Spinal cord (tissue), 10 donors: Measurements from ENCODE around the gene CDHR3. TPM values are rescaled to one million over a fixed set of nuclear protein-coding genes. Genes with fewer than 3 reads are reported as not detected.
A peak's percentile ranks its signal among the peaks of the same experiment; 100 is the strongest.

Experiments used
- DNase-seq, 6 donors: peaks; one replicate each; pipeline versions ENCODE4 v3.0.0 to v3.0.0-alpha.2; 2013 to 2015; ENCODE audit warnings: low spot score in 6 of 6, low read depth in 4 of 6
- H3K27ac ChIP-seq: one replicate; pipeline ENCODE4 v1.5.1; 2013; ENCODE audit warnings: low read depth, low read length, control low read depth
- H3K27me3 ChIP-seq: one replicate; pipeline ENCODE4 v1.6.1; 2013; ENCODE audit warnings: low read length; ENCODE audit not compliant: control insufficient read depth, insufficient read depth
- H3K36me3 ChIP-seq: one replicate; pipeline ENCODE4 v1.6.1; 2013; ENCODE audit warnings: low read length; ENCODE audit not compliant: control insufficient read depth, insufficient read depth
- H3K4me1 ChIP-seq: one replicate; pipeline ENCODE4 v1.6.1; 2013; ENCODE audit warnings: low read length; ENCODE audit not compliant: control insufficient read depth, insufficient read depth
- H3K4me3 ChIP-seq: one replicate; pipeline ENCODE4 v1.5.1; 2013; ENCODE audit warnings: low read depth, low read length, control low read depth
- H3K9me3 ChIP-seq: one replicate; pipeline ENCODE4 v1.6.1; 2013; ENCODE audit warnings: low read length; ENCODE audit not compliant: control insufficient read depth, insufficient read depth
- WGBS: methylation state at CpG from one replicate; pipeline ENCODE4 v1.1.5; 2013; ENCODE audit warnings: missing lambda C conversion rate; ENCODE audit not compliant: insufficient coverage; 5-methylcytosine and 5-hydroxymethylcytosine counted together
- polyA plus RNA-seq, 2 donors: library from polyadenylated mRNA; unstranded; fragments of 120-200 nt; gene quantifications; one replicate each; pipeline ENCODE4 v1.2.1, GENCODE V29; 2013; ENCODE audit not compliant: insufficient read length in 2 of 2
- total RNA-seq, 2 donors: library from RNA; depleted of rRNA in 1 of 2; stranded (reverse); fragments of 120-200 nt in 1 of 2; fragments of >200 nt in 1 of 2; gene quantifications; one replicate each; pipeline versions ENCODE4 v1.2.3 to v1.2.4, GENCODE V29; 2013 to 2014
- donor health status: healthy.

CDHR3 gene
- total and polyA plus RNA-seq, 4 donors, result 9.0 to 27.3 (median 18.0) TPM

DNA sequence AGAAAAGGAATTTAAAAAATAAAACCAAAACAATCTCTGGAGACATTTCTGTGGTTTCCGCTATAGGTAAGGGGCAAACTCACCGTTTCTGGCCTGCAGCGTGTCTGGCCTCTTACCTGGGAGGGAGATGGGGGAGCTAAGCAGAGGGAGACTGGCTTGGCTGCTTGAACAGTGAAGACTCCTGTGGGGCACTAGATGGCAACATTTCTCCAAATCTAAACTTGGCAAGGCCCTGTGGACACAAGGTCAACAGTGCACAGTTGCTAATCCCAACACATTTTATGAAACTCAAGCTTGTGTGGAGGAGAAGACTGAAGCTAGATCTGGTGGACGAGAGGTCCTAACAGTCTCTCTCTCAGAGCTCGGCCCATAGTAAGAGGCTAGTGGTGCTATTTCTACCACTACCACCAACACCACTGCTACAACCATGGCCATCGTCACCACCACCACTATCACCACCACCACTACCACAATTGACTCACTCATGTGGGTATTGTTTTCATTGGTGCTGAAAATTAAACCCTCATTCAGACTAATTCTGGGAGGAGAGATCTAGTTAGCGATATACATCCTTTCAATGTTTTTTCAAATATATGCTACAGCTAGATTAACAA is 28.4 kb upstream of the CDHR3 start:
- Histone ChIP-seq H3K4me1 (peaks cover 7% of the 10 kb centered on the region), H3K27ac (no peak overlapping the region), H3K4me3 (no peak overlapping the region), H3K27me3 (no peaks in the 10 kb centered on the region), H3K9me3 (no peaks in the 10 kb centered on the region), H3K36me3 (no peaks in the 10 kb centered on the region)
- WGBS, result 79% methylated on average over 3 of the region's 7 CpGs
- peak in 2 of 6 donors; percentile 48 to 58 for DNase-seq

DNA sequence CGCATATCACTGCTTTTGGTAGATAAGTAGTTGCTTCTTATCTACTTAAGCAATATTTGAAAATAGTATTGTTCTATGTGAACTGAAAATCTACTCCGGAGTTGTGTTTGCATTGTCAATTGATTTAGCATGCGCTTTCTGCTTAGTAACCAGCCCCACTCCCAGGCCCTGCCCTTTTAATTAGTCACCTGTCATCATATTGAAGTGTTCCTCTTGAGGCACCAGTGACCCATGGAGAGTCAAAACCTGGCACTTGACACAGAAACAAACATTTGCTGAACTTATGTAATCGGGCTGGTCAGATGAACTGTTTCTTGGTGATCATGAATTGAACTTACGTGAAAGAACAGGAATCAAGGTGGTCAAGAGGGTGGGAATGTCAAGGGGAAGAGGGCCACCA is 27.8 kb upstream of the CDHR3 start:
- WGBS, result 96% methylated on average over 3 of the region's 5 CpGs
- Histone ChIP-seq H3K27ac (no peak overlapping the region), H3K4me1 (peaks cover 7% of the 10 kb centered on the region), H3K27me3 (no peaks in the 10 kb centered on the region), H3K4me3 (no peak overlapping the region), H3K36me3 (no peaks in the 10 kb centered on the region), H3K9me3 (no peaks in the 10 kb centered on the region)
- no peak for DNase-seq

DNA sequence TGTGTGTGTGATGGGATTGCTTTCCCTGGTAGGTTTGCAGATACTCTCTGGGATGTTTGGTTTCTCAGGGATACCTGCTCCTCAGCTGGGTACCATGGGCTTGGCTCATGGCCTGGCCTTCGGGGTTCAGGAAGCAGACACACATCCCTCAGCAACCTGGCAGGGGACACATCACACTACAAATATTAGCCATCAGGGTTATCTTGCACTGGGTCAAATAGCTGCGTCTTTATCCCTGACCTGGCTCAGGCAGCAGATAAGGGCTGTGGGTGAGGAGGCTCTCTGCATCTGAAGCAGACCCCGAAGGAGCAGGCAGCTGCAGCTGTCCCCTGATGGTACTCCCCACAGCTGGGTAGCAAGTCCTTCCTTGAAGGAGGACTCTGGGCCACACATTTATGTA is 25.7 kb upstream of the CDHR3 start:
- WGBS, result 74% methylated on average over 3 of the region's 3 CpGs
- Histone ChIP-seq H3K27ac (no peak overlapping the region), H3K4me1 (peaks cover 12% of the 10 kb centered on the region), H3K36me3 (no peaks in the 10 kb centered on the region), H3K4me3 (no peak overlapping the region), H3K9me3 (no peaks in the 10 kb centered on the region), H3K27me3 (no peaks in the 10 kb centered on the region)
- peak in 1 of 6 donors; percentile 15 for DNase-seq

DNA sequence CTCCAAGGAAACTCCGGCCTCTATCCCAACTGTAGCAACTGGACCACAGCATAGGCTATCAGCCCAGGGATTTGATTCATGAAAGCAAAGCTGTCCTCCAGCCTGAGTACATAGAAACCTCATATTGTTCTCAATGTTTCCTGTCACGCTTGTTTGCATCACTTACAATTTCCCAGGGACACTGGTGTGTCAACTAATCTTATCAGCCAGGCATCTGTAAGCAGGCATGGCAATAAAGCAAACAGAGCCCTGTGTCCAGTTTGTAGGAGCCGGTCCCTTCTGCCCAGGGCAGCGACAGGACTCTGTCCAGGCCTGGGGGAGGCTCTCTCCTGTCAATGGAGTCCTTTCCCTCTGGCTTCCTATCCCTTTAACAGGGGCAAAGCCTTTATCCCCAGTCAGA is 23.0 kb upstream of the CDHR3 start:
- WGBS, result 74% methylated on average over 3 of the region's 4 CpGs
- no peak overlapping the region for H3K4me3 ChIP-seq
- H3K9me3 ChIP-seq, result no peaks in the 10 kb centered on the region
- no peak overlapping the region for H3K27ac ChIP-seq
- no peaks in the 10 kb centered on the region for H3K27me3 ChIP-seq
- peaks cover 5% of the 10 kb centered on the region for H3K4me1 ChIP-seq
- H3K36me3 ChIP-seq, result no peaks in the 10 kb centered on the region
- DNase-seq, result no peak

DNA sequence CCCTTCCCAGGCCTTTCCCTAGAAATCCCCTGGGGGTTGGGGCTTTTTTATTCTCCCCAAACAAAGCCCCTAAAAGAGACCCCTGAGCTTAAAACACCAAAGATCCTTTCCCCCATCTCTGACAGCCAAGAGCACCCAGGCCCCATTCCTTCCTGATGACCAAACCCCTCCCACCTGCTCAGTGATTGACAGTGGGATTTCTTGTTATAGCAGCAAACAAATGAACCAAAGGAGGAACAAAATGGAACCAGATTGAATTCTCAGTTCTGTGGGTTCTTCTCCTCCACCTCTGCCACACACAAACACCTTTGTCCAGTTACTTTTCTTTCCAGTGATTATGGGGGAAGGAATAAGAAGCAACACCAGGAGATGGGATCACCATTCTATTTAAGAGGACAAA is 21.5 kb upstream of the CDHR3 start:
- H3K27ac ChIP-seq, result no peak overlapping the region
- DNase-seq, result no peak
- no peak overlapping the region for H3K4me3 ChIP-seq
- peaks cover 5% of the 10 kb centered on the region for H3K4me1 ChIP-seq
- H3K36me3 ChIP-seq, result no peaks in the 10 kb centered on the region
- H3K27me3 ChIP-seq, result no peaks in the 10 kb centered on the region
- no peaks in the 10 kb centered on the region for H3K9me3 ChIP-seq

DNA sequence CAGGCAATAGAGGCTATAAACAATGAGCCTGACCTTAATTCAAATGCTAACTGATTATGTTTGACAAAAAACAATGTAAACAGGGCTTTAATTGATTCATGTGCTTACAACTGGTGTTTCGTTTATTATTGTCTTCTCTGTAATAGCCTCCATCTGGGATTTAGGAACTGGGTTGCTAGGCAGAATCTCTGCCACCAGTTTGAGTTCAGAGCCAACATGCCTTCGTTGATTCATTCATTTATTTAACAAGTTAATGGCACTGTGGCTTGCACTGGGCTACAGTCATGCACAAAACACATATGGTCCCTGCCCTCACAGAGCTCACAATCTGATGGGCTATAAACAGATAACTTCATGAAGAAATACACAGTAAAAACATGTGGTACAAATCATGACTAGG is 19.6 kb upstream of the CDHR3 start:
- H3K27me3 ChIP-seq, result no peaks in the 10 kb centered on the region
- H3K4me1 ChIP-seq, result peaks cover 5% of the 10 kb centered on the region
- H3K9me3 ChIP-seq, result no peaks in the 10 kb centered on the region
- DNase-seq, result no peak
- H3K36me3 ChIP-seq, result no peaks in the 10 kb centered on the region
- H3K27ac ChIP-seq, result no peak overlapping the region
- WGBS, result 57% methylated on average over 2 of the region's 2 CpGs
- H3K4me3 ChIP-seq, result no peak overlapping the region

DNA sequence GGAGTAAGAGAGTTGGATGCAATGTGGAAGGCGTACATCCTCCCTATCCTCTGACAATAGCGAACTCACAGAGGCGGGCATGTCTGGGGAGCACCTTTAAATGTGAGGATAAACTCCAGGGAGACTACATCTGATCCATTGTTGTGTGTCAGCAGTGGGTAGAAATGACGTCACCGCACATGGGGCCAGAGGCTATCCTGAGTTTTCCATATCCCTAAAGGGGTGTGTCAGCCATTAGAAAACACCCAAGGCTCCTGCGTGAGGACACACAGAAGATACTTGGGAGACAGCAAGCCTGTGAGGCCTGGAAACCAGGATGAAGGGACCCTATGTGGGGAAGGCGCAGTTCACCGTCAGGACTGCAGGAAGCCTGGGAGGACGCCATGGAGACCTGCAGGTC is 17.2 kb upstream of the CDHR3 start:
- Histone ChIP-seq H3K9me3 (no peaks in the 10 kb centered on the region), H3K36me3 (no peaks in the 10 kb centered on the region), H3K27ac (no peak overlapping the region), H3K4me3 (no peak overlapping the region), H3K4me1 (peaks cover 5% of the 10 kb centered on the region), H3K27me3 (no peaks in the 10 kb centered on the region)
- 87% methylated on average over 6 of the region's 9 CpGs for whole genome bisulfite sequencing
- DNase-seq, result no peak

DNA sequence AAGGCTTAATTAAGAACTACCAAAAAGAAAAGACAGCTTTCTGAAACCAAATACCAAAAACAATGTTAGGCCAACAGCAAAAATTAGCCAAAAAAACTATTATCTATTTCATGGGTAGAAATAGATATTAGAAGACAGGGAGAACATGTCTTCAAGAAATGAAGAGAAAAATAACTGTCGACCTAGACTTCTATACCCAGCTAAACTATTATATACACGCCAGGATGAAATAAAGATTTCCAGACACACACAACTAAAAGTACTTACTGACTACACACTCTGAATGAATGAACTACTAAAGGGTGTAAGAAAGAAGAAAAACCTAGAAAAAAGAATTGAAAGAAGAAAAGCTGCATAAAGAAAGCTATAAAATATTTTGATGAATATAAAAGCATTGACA is 11.5 kb upstream of the CDHR3 start:
- DNase-seq, result no peak
- Histone ChIP-seq H3K4me3 (no peak overlapping the region), H3K27me3 (no peaks in the 10 kb centered on the region), H3K4me1 (no peaks in the 10 kb centered on the region), H3K36me3 (no peaks in the 10 kb centered on the region), H3K9me3 (peaks cover 5% of the 10 kb centered on the region), H3K27ac (no peak overlapping the region)
- WGBS, result no CpG with 5 or more reads among the region's 2 CpGs

DNA sequence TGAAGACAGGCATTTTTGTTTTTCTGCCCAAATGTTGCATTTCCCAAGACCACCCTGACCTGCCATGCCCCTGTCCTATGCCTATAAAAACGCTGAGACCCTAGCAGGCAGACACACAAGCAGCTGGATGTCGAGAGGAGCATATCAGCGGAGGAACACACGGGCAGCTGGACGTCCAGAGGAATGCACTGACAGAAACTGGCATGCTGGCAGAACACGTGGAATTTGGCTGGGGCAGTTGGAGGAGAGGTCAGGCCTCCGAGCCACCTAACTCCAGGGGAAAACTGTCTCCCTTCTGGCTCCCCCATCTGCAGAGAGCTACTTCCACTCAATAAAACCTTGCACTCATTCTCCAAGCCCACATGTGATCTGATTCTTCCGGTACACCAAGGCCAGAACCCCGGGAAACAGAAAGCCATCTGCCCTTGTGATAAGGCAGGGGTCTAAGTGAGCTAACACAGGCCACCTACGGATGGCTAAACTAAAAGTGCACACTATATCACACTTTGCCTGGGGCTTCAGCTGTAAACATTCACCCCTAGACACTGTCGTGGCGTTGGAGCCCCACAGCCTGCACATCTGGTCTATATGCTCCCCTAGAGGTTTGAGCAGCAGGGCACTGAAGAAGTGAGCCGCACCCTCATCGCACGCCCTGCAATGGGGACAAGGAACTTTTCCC is 10.0 kb upstream of the CDHR3 start:
- Histone ChIP-seq H3K9me3 (peaks cover 5% of the 10 kb centered on the region), H3K4me1 (no peaks in the 10 kb centered on the region), H3K27ac (no peak overlapping the region), H3K4me3 (no peak overlapping the region), H3K27me3 (no peaks in the 10 kb centered on the region), H3K36me3 (no peaks in the 10 kb centered on the region)
- WGBS, result 86% methylated on average over 11 of the region's 15 CpGs
- DNase-seq, result no peak

DNA sequence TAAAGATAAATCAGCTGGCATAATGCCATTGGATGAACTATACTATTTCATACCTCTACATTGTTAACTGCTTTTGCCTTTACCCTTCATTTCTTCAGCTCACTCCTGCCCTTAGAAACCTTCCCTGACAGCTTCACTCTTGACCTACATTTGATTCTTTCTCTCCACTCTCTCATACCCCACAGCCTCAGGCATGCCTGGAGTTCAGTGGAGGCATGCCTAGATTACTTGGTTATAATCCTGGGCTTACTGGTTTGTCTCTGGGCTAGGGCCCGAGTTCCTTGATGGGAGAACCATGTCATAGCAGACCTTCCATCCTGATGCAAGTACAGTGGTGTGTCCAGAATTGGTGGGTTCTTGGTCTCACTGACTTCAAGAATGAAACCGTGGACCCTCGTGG is 8.4 kb upstream of the CDHR3 start:
- no peak for DNase-seq
- Histone ChIP-seq H3K4me3 (no peak overlapping the region), H3K27me3 (no peaks in the 10 kb centered on the region), H3K9me3 (peaks cover 5% of the 10 kb centered on the region), H3K36me3 (no peaks in the 10 kb centered on the region), H3K4me1 (no peaks in the 10 kb centered on the region), H3K27ac (no peak overlapping the region)
- 86% methylated on average over 3 of the region's 3 CpGs for WGBS
